GM18519 (cell line): Measurements from ENCODE around the gene ZNF780B.

ENCODE experiments used
- ATAC-seq: cut with Tn5 transposase; IDR thresholded peaks from one replicate; pipeline ENCODE4 v1.9.1; 2021; ENCODE audit warnings: mild to moderate bottlenecking, moderate library complexity; ENCODE audit not compliant: unreplicated experiment, low FRiP score

ZNF780B gene

GRCh38 chr19:39986643-39987042, 69.4 kb downstream of the ZNF780B start:
- ATAC-seq: no peak

- ATAC-seq: no peak
Observed at GRCh38 chr19:39983695-39984300, 72.2 kb downstream of the ZNF780B start.

- no peak for ATAC-seq
Observed at GRCh38 chr19:39982883-39983282, 73.1 kb downstream of the ZNF780B start.
